Umbilical cord (tissue), 2 donors: Measurements from ENCODE around the gene PLPPR4. TPM values are rescaled to one million over a fixed set of nuclear protein-coding genes. Genes with fewer than 3 reads are reported as not detected.
"Not testable (repeated sequence)": the region's sequence is repeated elsewhere in the genome, so short reads cannot be mapped to it uniquely, and the experiment has no call there.

Experiments
- DNase-seq: peaks from one replicate; pipeline ENCODE4 v3.0.0-alpha.2; 2015; ENCODE audit warnings: low spot score
- total RNA-seq: library from RNA; depleted of rRNA; stranded (reverse); fragments of >200 nt; gene quantifications from one replicate; pipeline ENCODE4 v1.2.3, GENCODE V29; 2014; ENCODE audit warnings: low replicate concordance; ENCODE audit not compliant: insufficient read depth

The PLPPR4 gene
- total RNA-seq, 1 donor from 2014 or later = 9.9 TPM

GRCh38 chr1:99266726-99267125 is 2.4 kb downstream of the PLPPR4 start:
- peak; percentile 15 for DNase-seq

- no peak for DNase-seq
Observed at GRCh38 chr1:99268021-99268420, 3.7 kb downstream of the PLPPR4 start.

- no peak for DNase-seq
Observed at GRCh38 chr1:99269321-99269720, 5.0 kb downstream of the PLPPR4 start.

GRCh38 chr1:99270646-99271045 is 6.4 kb downstream of the PLPPR4 start:
- peak; percentile 13 for DNase-seq

- no peak for DNase-seq
Observed at GRCh38 chr1:99271249-99271648, 7.0 kb downstream of the PLPPR4 start.

GRCh38 chr1:99277066-99277465 is 12.8 kb downstream of the PLPPR4 start:
- DNase-seq = no peak

GRCh38 chr1:99279525-99279924 is 15.2 kb downstream of the PLPPR4 start:
- DNase-seq = peak; percentile 21

GRCh38 chr1:99281105-99281504 is 16.8 kb downstream of the PLPPR4 start:
- DNase-seq = peak; percentile 77

GRCh38 chr1:99282536-99282935 is 18.2 kb downstream of the PLPPR4 start:
- no peak for DNase-seq

GRCh38 chr1:99283521-99283920 is 19.2 kb downstream of the PLPPR4 start:
- DNase-seq = not testable (repeated sequence)

- no peak for DNase-seq
Observed at GRCh38 chr1:99292886-99293285, 28.6 kb downstream of the PLPPR4 start.

- DNase-seq = no peak
Observed at GRCh38 chr1:99297923-99298322, 33.6 kb downstream of the PLPPR4 start.

GRCh38 chr1:99304725-99305282 is 40.5 kb downstream of the PLPPR4 start:
- DNase-seq = no peak

- DNase-seq = no peak
Observed at GRCh38 chr1:99305626-99306025, 41.3 kb downstream of the PLPPR4 start.

GRCh38 chr1:99306056-99306455 is 41.8 kb downstream of the PLPPR4 start:
- DNase-seq = no peak

GRCh38 chr1:99306644-99307043 is 42.4 kb downstream of the PLPPR4 start:
- DNase-seq = no peak

GRCh38 chr1:99315305-99315704 is 51.0 kb downstream of the PLPPR4 start:
- no peak for DNase-seq

- no peak for DNase-seq
Observed at GRCh38 chr1:99326215-99326949, 62.1 kb downstream of the PLPPR4 start.

- peak; percentile 34 for DNase-seq
Observed at GRCh38 chr1:99327357-99327756, 63.1 kb downstream of the PLPPR4 start.

- no peak for DNase-seq
Observed at GRCh38 chr1:99328171-99328570, 63.9 kb downstream of the PLPPR4 start.

GRCh38 chr1:99331083-99331482 is 66.8 kb downstream of the PLPPR4 start:
- no peak for DNase-seq

GRCh38 chr1:99331636-99332035 is 67.3 kb downstream of the PLPPR4 start:
- DNase-seq = no peak

- DNase-seq = no peak
Observed at GRCh38 chr1:99332561-99332960, 68.3 kb downstream of the PLPPR4 start.

- DNase-seq = no peak
Observed at GRCh38 chr1:99334991-99335390, 70.7 kb downstream of the PLPPR4 start.
